Mucosa of descending colon (tissue), 3 donors: ENCODE measurements around the gene SNX21. TPM values are rescaled to one million over a fixed set of nuclear protein-coding genes. Genes with fewer than 3 reads are reported as not detected.
"Not testable (repeated sequence)": the region's sequence is repeated elsewhere in the genome, so short reads cannot be mapped to it uniquely, and the experiment has no call there.

ENCODE experiments used
- ATAC-seq: fragments of 200-7000 bp; cut with Tn5 transposase; one replicate; pipeline ENCODE4 v1.9.1; 2020; ENCODE audit warnings: mild to moderate bottlenecking, moderate library complexity
- DNase-seq, 3 donors: peaks; one replicate each; pipeline ENCODE4 v3.0.0-alpha.2; 2020
- H3K36me3 ChIP-seq: fragments of 200-600 bp; one replicate; pipeline ENCODE4 v1.8.0; 2021; ENCODE audit warnings: low read depth, mild to moderate bottlenecking
- H3K4me1 ChIP-seq: fragments of 200-600 bp; one replicate; pipeline ENCODE4 v1.8.0; 2021; ENCODE audit warnings: low read depth, mild to moderate bottlenecking
- H3K4me3 ChIP-seq: fragments of 200-600 bp; one replicate; pipeline ENCODE4 v1.8.0; 2021; ENCODE audit warnings: mild to moderate bottlenecking
- H3K9me3 ChIP-seq: fragments of 200-600 bp; one replicate; pipeline ENCODE4 v1.8.0; 2021; ENCODE audit warnings: mild to moderate bottlenecking
- CTCF ChIP-seq: fragments of 200-600 bp; IDR thresholded peaks from one replicate; pipeline ENCODE4 v1.8.0; 2022; ENCODE audit warnings: antibody characterized with exemption, mild to moderate bottlenecking
- intact Hi-C, 2 donors: fragments of 100-400 bp; cut with DNase I in 1 of 2; cut with micrococcal nuclease in 1 of 2; formaldehyde crosslinking; loops; one replicate each; pipeline versions ENCODE4 v1.11.0 to v1.11.1; 2022; cut with DNase I, micrococcal nuclease
- total RNA-seq, 3 donors: library from RNA; stranded (reverse); fragmentation: NEBNext Ultra II Directional in 2 of 3; extraction: Animal tissue kit (Norgen Biotek cat#: 25700) in 2 of 3; gene quantifications; one replicate each; pipeline versions ENCODE4 v1.2.1 to v1.2.4, GENCODE V29; 2021 to 2023
- donor health status: DM: no; HTN: no; CAD: no; lungs with moderate emphysema.
- donor health status: DM: no; HTN: no; CAD: no.
- donor health status: DM: no; HTN: yes; CAD: no.

SNX21 gene
- total RNA-seq, 3 donors from 2014 or later = 13.8 to 31.5 (median 14.0) TPM

- intact Hi-C loops = loop anchor here in 1 of 2 donors (10.0 kb wide), 1 partner anchor 108 kb away; the partner anchor contains the start of gene PCIF1
- DNase-seq = no peak
- no peak for TF ChIP-seq CTCF
Observed at GRCh38 chr20:45827030-45827652, 6.5 kb upstream of the SNX21 start, which contains the start of gene TNNC2. Gene TNNC2 (minus strand): TSS chr20:45827312. CDS start chr20:45827248, 64 bp downstream.

GRCh38 chr20:45827712-45828111 is 5.9 kb upstream of the SNX21 start:
- DNase-seq = no peak
- Histone ChIP-seq H3K4me1 (peaks cover 8% of the 10 kb centered on the region), H3K36me3 (no peaks in the 10 kb centered on the region), H3K9me3 (no peaks in the 10 kb centered on the region), H3K4me3 (no peak overlapping the region)
- intact Hi-C loops = loop anchor here in 1 of 2 donors (10.0 kb wide), 1 partner anchor 107 kb away; the partner anchor contains the start of gene PCIF1
- no peak for TF ChIP-seq CTCF
- ATAC-seq = no peak

More at GRCh38 chr20:45827030-45827652, 6.5 kb upstream of the SNX21 start, which contains the start of gene TNNC2:
- H3K4me3 ChIP-seq = no peak within 1 kb of the TSS
- ATAC-seq = no peak
- no peaks in the 10 kb centered on the region for H3K36me3 ChIP-seq
- peaks cover 11% of the 10 kb centered on the region for H3K4me1 ChIP-seq
- no peaks in the 10 kb centered on the region for H3K9me3 ChIP-seq

GRCh38 chr20:45828589-45828988 is 5.0 kb upstream of the SNX21 start:
- no peak for TF ChIP-seq CTCF
- ATAC-seq (no peak), DNase-seq (no peak)
- intact Hi-C loops = loop anchor here in 1 of 2 donors (10.0 kb wide), 1 partner anchor 106 kb away; the partner anchor contains the start of gene PCIF1
- Histone ChIP-seq H3K9me3 (no peaks in the 10 kb centered on the region), H3K4me1 (peaks cover 7% of the 10 kb centered on the region), H3K4me3 (no peak overlapping the region), H3K36me3 (no peaks in the 10 kb centered on the region)

GRCh38 chr20:45829673-45830106 is 3.9 kb upstream of the SNX21 start:
- DNase-seq, ATAC-seq, H3K4me3 ChIP-seq, H3K9me3 ChIP-seq, H3K36me3 ChIP-seq: not testable (repeated sequence)
- peaks cover 12% of the 10 kb centered on the region for H3K4me1 ChIP-seq
- intact Hi-C loops = loop anchor here in 1 of 2 donors (10.0 kb wide), 1 partner anchor 105 kb away; the partner anchor contains the start of gene PCIF1

GRCh38 chr20:45832619-45833018 is 980 bp upstream of the SNX21 start:
- ATAC-seq = no peak
- intact Hi-C loops = no loop called here
- no peaks in the 10 kb centered on the region for H3K36me3 ChIP-seq
- peaks cover 15% of the 10 kb centered on the region for H3K4me1 ChIP-seq
- H3K9me3 ChIP-seq = no peaks in the 10 kb centered on the region
- no peak for DNase-seq
- no peak for TF ChIP-seq CTCF
- H3K4me3 ChIP-seq = no peak overlapping the region
